Mucosa of stomach (tissue), 1 donor: ENCODE data around the gene NOS3.
A peak's percentile ranks its signal among the peaks of the same experiment; 100 is the strongest.
"Not testable (repeated sequence)": the region's sequence is repeated elsewhere in the genome, so short reads cannot be mapped to it uniquely, and the experiment has no call there.

Experiments used
- H3K27me3 ChIP-seq: one replicate; pipeline ENCODE4 v1.7.0; 2013; ENCODE audit warnings: mild to moderate bottlenecking, low read length; ENCODE audit not compliant: control insufficient read depth, insufficient read depth
- H3K36me3 ChIP-seq: one replicate; pipeline ENCODE4 v1.7.0; 2013; ENCODE audit warnings: low read length; ENCODE audit not compliant: control insufficient read depth, insufficient read depth
- H3K4me1 ChIP-seq: one replicate; pipeline ENCODE4 v1.7.0; 2013; ENCODE audit warnings: mild to moderate bottlenecking, low read length; ENCODE audit not compliant: control insufficient read depth, insufficient read depth
- H3K4me3 ChIP-seq: one replicate; pipeline ENCODE4 v1.7.0; 2013; ENCODE audit warnings: low read length
- H3K9ac ChIP-seq: one replicate; pipeline ENCODE4 v1.7.0; 2013; ENCODE audit warnings: mild to moderate bottlenecking, low read length, moderate library complexity
- H3K9me3 ChIP-seq: one replicate; pipeline ENCODE4 v1.7.0; 2013; ENCODE audit warnings: mild to moderate bottlenecking, low read length, moderate library complexity; ENCODE audit not compliant: control insufficient read depth
- donor health status: Pancreatic carcinoma.

NOS3 gene

GRCh38 chr7:151023232-151023631 is 32.4 kb downstream of the NOS3 start:
- H3K9ac ChIP-seq: no peak overlapping the region
- no peaks in the 10 kb centered on the region for H3K36me3 ChIP-seq
- H3K9me3 ChIP-seq: no peaks in the 10 kb centered on the region
- H3K4me1 ChIP-seq: peaks cover 19% of the 10 kb centered on the region
- H3K27me3 ChIP-seq: peaks cover 25% of the 10 kb centered on the region
- no peak overlapping the region for H3K4me3 ChIP-seq

GRCh38 chr7:151024435-151025056 is 33.7 kb downstream of the NOS3 start, which contains the start of gene ATG9B:
Gene ATG9B, minus strand, starts transcription at chr7:151024494. Its CDS starts 71 bp downstream, at chr7:151024423.
- H3K4me3 ChIP-seq: no peak within 1 kb of the TSS
- no peaks in the 10 kb centered on the region for H3K9me3 ChIP-seq
- no peaks in the 10 kb centered on the region for H3K36me3 ChIP-seq
- H3K9ac ChIP-seq: no peak within 1 kb of the TSS
- H3K4me1 ChIP-seq: peaks cover 19% of the 10 kb centered on the region
- H3K27me3 ChIP-seq: peaks cover 13% of the 10 kb centered on the region

DNA sequence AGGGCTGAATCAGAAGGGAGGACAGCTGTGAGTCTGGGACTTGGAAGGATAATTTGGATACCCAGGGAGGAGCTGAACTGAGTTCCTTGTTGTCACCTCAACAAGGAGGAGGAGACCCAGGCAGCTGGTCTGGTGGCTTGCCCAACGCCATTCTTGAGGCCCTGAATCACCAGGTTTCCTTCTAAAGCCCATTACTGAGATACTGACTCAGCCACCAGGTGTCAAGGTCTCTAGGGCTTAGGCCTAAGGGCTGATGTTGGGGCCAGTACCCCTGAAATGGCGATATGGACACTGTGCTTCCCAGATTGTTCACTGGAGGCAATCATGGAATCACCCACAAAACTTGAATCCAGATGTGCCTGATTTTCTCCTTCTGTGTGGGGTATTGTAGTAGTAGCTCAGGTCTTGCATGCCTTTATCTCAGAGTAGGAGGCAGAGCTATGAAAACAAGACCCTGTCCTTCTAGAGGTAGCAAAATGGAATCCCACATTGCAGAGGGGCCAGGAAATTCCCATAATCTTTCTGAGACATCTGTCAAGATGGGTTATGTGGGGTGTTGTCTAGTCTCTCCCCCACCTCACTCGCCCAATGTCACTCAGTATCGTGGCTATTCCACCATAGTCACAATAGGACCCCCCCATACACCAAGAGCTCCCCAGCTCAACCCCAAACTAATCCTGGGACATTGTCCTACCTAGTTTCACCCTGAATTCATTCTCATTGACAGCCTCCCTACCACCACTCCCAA is 35.3 kb downstream of the NOS3 start:
- Histone ChIP-seq H3K36me3 (no peaks in the 10 kb centered on the region), H3K4me1 (peaks cover 19% of the 10 kb centered on the region), H3K27me3 (no peaks in the 10 kb centered on the region), H3K9me3 (no peaks in the 10 kb centered on the region), H3K4me3 (no peak overlapping the region), H3K9ac (no peak overlapping the region)

DNA sequence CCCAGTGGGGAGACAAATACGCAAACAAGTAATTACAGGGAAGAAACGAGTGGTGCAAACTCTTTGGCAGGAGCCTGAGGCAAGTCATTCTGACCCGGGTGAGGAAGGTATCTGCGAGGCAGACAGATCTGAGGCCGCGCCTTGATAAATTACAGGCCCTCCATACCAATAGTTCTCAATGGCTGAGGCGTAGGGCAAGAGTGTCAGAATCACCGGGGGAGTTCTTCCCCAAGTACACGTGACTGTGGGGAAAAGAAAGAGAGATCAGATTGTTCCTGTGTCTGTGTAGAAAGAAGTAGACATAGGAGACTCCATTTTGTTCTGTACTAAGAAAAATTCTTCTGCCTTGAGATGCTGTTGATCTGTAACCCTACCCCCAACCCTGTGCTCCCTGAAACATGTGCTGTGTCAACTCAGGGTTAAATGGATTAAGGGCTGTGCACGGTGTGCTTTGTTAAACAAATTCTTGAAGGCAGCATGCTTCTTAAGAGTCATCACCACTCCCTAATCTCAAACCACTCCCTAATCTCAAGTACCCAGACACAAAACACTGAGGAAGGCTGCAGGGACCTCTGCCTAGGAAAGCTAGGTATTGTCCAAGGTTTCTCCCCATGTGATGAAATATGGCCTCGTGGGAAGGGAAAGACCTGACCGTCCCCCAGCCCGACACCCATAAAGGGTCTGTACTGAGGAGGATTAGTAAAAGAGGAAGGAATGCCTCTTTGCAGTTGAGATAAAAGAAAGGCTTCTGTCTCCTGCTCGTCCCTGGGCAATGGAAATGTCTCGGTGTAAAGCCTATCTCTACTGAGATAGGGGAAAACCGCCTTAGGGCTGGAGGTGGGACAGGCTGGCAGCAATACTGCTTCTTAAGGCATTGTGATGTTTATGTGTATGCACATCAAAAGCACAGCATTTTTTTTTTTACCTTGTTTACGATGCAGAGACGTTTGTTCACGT is 36.2 kb downstream of the NOS3 start:
- H3K4me3 ChIP-seq, H3K36me3 ChIP-seq, H3K9me3 ChIP-seq, H3K27me3 ChIP-seq: not testable (repeated sequence)
- Histone ChIP-seq H3K4me1 (peaks cover 19% of the 10 kb centered on the region), H3K9ac (peak overlapping the region; percentile 62)

- not testable (repeated sequence) for H3K36me3 ChIP-seq, H3K9me3 ChIP-seq, H3K27me3 ChIP-seq
- H3K4me3 ChIP-seq: peak overlapping the region; percentile 29
- peaks cover 19% of the 10 kb centered on the region for H3K4me1 ChIP-seq
- H3K9ac ChIP-seq: peak overlapping the region; percentile 62
Observed at GRCh38 chr7:151027728-151028130, 36.9 kb downstream of the NOS3 start.

GRCh38 chr7:151028131-151028947 is 37.5 kb downstream of the NOS3 start, which contains the start of gene ABCB8:
Gene ABCB8, plus strand, starts transcription at chr7:151028450. Its CDS starts 66 bp downstream, at chr7:151028516.
- no peaks in the 10 kb centered on the region for H3K9me3 ChIP-seq
- no peaks in the 10 kb centered on the region for H3K36me3 ChIP-seq
- H3K4me3 ChIP-seq: peak within 1 kb of the TSS; percentile 99
- H3K4me1 ChIP-seq: peaks cover 19% of the 10 kb centered on the region
- H3K27me3 ChIP-seq: no peaks in the 10 kb centered on the region
- H3K9ac ChIP-seq: peak within 1 kb of the TSS; percentile 62

- Histone ChIP-seq H3K9me3 (no peaks in the 10 kb centered on the region), H3K27me3 (no peaks in the 10 kb centered on the region), H3K4me3 (peak overlapping the region; percentile 99), H3K9ac (peak overlapping the region; percentile 62), H3K4me1 (peaks cover 19% of the 10 kb centered on the region), H3K36me3 (no peaks in the 10 kb centered on the region)
Observed at GRCh38 chr7:151028948-151029501, 38.2 kb downstream of the NOS3 start.

DNA sequence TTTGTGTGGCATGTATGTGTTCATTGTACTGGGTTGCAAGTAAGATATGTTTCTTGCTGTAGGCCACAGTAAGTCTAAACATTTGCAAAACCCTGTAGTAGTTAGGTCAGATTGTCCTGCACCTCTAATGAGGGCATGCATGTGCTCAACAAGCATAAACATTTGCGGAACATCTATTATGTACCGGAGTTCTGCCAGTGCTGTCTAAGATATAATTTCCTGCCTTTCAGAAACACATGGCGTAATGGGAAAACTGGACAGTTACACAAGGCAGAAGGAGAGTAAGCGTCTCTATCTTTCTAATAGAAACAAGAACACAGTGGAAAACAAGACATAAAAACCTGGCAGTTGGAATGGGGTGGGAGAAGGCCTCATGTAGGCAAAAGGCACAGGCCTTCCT is 40.2 kb downstream of the NOS3 start:
- H3K36me3 ChIP-seq: no peaks in the 10 kb centered on the region
- no peak overlapping the region for H3K4me3 ChIP-seq
- H3K9me3 ChIP-seq: no peaks in the 10 kb centered on the region
- H3K9ac ChIP-seq: no peak overlapping the region
- no peaks in the 10 kb centered on the region for H3K27me3 ChIP-seq
- H3K4me1 ChIP-seq: peaks cover 19% of the 10 kb centered on the region

DNA sequence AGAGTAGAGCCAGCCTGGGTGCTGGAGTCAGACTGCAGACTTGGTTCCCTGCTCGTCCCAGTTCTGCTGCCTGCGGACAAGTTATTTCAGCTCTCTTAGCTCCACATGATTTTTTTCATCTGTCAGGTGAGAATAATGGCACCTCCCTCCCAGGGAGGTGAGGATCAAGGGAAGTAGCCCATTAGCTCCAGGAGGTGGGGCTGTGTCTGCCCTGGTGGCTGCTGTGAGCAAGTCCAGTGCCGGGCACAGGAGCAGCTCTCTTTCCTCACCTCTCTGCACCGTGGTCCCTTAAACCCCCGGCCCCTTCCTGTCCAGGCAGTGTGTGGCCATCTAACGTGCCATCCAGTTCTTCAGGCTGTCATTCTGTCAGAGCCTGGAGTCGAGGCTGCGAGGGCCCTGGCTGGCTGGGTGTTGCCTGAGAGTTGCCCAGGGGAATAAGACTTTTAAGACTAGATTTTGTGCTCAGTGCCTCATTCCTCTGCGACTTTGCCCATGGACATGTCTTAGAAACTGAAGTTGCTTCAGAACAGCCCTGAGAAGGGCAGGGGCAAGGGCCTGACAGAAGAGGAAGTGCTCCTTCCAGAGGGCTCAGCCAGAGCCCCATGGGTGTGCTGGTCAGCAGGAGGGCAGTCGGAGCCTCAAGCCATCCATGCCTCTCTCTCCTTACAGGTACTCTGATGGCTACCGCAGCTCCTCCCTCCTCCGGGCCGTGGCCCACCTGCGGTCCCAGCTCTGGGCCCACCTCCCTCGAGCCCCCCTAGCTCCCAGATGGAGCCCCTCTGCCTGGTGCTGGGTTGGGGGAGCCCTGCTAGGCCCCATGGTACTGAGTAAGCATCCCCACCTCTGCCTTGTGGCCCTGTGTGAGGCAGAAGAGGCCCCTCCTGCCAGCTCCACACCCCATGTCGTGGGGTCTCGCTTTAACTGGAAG is 42.4 kb downstream of the NOS3 start:
- Histone ChIP-seq H3K9ac (no peak overlapping the region), H3K4me3 (no peak overlapping the region), H3K27me3 (no peaks in the 10 kb centered on the region), H3K4me1 (peaks cover 3% of the 10 kb centered on the region), H3K36me3 (no peaks in the 10 kb centered on the region), H3K9me3 (no peaks in the 10 kb centered on the region)

GRCh38 chr7:151033864-151034249 is 43.0 kb downstream of the NOS3 start:
- Histone ChIP-seq H3K36me3 (no peaks in the 10 kb centered on the region), H3K4me1 (peaks cover 9% of the 10 kb centered on the region), H3K9ac (no peak overlapping the region), H3K4me3 (no peak overlapping the region), H3K9me3 (no peaks in the 10 kb centered on the region), H3K27me3 (no peaks in the 10 kb centered on the region)
